Fibroblast of the conjunctiva (primary cell): ENCODE results near the gene KLHL36.
A peak's percentile ranks its signal among the peaks of the same experiment; 100 is the strongest.
"Not testable (repeated sequence)": the region's sequence is repeated elsewhere in the genome, so short reads cannot be mapped to it uniquely, and the experiment has no call there.

ENCODE experiments used
- DNase-seq: peaks from one replicate; pipeline ENCODE4 v3.0.0-alpha.2; 2010; ENCODE audit warnings: low read depth

KLHL36 gene

DNA sequence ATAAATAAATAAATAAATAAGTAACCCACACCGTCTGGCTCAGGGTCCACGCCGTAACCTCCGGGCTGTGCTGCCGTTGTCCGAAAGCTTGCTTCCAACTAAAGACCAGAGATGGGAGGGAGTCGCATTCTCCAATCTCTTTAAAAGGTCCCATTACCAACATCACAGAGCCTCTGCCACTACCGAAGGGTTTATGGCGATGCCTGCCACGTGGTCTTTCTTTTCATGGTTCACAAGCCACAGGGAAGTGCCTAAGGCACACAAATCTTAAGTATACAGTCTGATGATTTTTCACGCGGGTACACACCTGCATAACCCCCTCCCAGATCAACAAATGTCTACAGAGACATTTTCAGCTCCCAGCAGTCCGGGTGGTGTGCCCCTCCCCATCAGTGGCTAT, 31.8 kb upstream of the KLHL36 start:
- no peak for DNase-seq

DNA sequence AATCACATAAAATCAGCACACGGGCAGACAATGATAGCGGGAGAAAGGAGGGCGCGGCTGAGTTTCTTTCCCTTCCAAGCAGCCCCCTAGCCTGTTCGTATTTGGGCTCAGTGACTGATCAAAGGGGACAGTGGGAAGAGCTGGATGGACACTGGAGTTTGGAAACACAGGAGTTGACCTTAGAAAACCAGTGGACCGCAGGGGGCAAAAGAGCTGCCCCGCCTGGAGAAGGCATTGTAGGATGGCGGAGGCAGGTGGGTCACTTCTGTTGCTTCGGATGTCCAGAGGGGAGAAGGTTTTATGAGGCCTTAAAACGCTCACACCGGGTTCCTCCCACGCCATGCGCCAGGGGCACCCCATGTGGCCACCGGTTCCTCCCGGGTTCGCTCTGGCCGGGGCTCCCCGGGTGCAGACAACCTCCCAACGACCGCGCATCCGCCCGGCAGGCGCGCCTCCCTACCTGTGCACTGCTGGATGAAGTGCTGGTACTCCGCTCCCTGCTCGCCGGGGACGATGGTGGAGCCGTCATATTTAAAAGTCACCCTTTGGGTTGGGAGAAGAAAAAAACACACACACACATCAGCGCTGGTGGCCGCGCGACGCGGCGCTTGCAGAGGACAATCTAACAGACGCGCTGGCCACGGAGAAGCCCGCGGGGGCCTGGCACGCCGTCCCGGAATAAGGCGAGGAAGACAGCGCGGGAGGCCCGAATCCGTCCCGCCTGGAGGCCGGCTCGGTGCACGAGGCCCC, 31.1 kb upstream of the KLHL36 start:
- no peak for DNase-seq

DNA sequence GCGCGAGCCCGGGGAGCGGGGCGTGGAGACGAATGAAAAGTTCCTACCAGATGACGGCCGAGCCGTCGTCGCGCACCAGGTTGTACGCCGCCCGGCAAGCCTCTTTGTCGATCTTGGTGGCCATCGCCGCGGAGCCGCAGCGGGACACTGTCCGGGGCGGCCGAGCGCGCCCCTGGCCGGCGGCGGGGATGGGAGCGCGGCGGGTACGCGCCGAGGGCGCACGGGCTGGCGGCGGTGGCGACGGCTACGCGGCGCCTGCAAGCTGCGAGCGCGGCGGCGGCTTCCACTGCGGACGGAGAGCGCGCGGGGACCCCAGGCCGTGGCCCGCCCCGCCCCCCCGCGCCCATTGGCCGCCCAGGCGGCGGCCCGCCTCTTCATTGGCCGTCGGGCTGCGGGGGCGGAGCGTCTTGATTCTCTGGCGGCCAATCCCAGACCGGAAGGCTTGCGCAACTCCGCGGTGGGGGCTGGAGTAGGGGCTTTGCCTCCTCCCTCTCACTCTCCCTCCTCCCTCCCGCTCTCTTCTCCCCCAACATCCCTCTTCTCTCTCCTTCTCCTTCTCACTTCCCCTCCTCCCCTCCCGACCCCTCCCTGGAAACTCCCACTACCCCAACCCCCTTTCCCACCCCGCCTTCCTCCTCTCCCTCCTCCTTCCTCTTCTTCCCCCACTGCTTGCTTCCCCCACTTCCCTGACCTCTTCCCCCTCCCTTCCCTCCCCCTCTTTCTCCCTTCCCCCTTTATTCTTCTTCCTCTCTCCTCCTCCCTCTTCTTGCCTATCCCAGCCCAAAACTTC, 30.3 kb upstream of the KLHL36 start, which contains the start of gene COTL1:
Gene COTL1, minus strand, starts transcription at position 288 of the 790 bp plus-strand sequence. Its CDS starts 164 bp downstream, at position 124.
- peak; percentile 97 for DNase-seq

DNA sequence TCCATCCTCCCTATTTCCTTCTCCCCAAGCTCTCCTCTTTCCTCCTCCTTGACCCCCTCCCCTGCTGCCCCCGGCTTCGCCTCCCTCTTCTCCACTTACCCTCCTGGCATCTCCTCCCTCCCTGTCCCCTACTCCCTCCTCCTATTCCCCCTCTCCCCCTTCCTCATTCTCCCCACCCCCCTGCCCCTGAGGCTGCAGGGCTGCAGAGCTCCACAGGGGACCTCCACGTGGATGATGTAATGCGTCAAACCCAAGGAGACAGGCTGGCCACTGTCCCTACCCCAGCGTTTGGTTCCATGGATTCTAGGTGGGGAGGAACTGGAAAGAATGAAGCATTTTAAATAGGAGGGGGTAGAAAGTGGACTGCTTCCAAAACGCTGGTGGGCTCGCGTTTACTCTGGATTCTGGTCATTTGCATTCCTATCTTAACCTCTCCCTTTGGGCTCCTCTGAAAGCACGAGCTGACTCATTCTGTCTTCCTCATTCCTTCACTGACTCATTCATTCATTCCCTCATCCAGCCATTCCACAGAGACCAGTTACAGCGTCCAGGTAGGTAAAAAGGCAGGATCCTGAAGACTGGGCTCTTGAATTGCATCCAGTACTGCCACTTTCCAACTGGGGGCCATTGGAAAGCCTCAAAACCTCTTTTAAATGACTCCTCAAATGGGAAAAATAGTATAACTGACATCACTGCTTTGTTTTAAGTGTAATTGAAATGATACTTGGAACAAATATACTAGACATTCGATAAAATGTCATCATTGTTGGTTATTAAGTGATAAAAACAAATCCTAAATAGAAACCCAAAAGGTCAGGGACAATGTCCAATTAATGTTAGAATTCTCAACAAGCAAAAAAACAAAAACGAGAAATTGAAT, 29.5 kb upstream of the KLHL36 start:
- peak; percentile 90 for DNase-seq

DNA sequence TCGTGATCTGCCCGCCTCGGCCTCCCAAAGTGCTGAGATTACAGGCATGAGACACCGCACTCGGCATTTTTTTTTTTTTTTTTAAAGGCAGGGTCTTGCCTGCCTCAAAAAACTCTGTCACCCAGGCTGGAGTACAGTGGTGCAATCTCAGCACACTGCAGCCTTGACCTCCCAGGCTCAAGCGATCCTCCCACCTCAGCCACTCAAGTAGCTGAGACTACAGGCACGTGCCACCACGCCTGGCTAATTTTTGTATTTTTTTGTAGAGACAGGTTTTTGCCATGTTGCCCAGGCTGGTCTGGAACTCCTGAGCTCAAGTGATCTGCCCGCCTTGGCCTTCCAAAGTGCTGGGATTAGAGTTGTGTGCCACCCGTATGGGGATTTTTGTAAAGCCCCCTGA, 27.4 kb upstream of the KLHL36 start:
- DNase-seq = not testable (repeated sequence)

DNA sequence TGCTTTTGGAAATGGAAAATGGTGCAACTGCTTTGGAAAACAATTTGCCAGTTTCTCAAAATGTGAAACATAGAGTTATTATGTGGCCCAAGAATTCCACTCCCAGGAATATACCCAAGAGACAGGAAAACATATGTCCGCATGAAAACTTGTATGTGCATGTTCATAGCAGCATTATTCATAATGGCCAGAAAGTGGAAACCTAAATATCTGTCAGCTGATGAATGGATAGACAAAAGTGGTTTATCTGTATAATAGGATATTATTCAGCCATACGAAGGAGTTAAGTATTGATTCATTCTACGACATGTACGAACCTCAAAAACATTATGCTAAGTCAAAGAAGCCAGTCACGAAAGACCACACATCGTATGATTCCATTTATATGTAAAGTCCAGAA, 22.8 kb upstream of the KLHL36 start:
- DNase-seq = no peak

DNA sequence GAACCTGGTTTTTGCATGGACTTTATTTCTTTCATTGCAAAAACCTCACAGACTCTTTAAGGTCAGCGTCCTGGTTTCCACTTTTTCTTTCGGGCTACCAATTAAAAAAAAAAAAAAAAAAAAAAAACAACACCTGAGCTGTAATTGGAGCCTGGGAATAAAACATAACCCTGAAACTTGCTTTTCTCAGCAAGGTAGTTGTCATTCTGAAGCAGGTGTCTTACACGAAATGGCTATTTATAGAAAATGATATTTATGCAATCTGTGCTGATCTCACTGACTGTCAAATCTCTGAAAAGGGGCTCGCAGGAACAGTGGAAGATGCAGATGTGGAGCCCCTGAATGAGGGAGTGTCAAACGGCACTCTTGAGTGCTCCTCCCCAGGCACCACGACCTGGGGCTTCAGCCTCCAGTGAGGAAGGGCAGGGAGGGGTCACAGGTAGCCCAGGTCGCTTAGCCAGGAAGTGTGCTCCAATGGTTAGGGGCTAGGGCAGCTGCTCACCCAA, 20.0 kb upstream of the KLHL36 start:
- DNase-seq = no peak

DNA sequence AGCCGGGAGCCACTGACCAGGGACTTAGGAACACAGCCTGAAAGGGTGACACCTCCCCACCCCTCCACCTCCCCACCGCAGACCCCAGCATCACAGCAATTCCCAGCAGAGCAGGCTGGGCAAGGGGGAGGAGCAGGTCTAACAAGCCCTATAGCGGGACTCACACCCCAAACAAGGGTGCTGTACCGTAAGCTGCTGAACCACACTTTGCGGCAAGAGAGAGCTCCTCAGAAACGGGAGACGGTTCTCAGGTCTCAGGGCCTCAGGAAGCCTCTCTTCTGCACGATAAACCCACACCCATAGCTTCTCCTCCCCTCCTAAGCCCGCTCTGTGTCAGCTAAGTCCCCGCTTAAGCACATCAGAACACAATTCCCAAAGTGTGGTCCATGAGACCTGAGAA, 18.7 kb upstream of the KLHL36 start:
- DNase-seq = no peak

DNA sequence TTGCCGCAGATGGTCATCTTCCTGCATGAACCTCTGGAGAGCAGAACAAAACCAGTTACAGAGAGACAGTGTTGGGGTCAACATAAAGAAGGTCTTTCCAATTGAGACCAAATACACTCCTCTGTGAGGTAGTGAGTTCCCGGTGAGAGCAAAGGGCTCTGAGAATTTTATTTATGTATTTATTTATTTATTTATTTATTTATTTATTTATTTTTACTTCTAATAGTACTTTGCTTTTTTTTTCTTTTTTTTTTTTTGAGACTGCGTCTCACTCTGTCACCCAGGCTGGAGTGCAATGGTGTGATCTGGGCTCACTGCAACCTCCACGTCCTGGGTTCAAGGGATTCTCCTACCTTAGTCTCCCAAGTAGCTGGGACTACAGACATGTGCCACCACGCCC, 18.3 kb upstream of the KLHL36 start:
- DNase-seq = no peak

DNA sequence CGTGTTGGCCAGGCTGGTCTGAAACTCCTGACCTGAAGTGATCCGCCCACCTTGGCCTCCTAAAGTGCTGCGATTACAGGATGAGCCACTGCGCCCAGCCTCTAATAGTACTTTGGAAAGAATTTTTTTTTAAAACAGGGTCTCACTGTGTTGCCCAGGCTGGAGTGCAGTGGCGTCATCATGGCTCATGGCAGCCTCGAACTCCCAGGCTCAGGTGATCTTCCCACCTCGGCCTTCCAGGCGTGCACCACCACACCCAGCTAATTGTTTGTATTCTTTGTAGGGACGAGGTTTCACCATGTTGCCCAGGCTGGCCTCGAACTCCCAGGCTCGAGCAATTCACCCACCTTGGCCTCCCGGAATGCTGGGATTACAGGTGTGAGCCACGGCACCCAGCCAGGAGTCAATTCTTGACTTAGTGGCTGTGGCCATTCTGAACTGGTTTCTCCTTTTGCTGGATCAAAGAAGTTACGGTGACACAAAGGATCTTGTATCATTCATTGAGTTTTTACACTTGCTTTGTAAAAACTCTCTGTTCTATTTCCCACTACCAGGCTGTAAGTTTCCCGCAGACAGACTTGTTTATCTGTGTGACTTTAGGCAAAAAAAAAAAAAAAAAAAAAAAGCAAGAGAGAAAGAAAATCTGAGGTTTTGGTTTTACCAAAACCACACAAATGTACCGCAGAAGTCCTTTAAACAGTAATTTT, 17.7 kb upstream of the KLHL36 start:
- DNase-seq = no peak

DNA sequence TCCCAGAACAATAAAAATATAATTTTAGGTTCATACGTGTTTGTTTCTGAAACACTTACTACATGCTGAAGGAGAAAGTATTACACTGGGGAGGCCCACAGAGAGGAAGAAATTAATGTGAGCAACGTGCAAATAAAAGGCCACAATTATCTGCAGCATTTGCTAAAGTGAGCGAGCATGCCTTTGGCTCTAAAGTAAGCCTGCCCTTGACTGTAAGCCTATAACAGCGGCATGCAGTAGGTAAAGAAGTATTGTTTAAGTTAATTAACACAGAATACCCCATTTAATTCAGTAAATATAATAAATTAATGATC, 17.2 kb upstream of the KLHL36 start:
- DNase-seq = no peak

DNA sequence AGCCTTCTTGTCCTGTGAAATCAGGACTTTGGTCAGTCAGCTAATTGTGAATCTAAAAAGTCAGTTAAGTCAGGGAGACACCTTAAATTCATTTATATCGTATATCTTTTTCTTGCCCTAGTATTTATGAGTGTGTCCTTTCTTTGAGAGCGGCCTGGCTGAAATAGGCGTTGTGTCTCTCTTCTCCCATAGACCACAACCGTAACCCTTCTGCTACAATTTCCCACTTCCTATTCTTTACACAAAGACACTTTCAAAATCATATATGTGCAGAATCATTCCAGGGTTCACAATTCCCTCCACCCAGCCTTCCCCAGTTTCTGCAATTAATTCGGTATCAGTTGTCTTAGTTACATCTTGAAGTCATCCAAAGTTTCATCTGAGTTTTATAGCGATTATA, 16.4 kb upstream of the KLHL36 start:
- DNase-seq = no peak

DNA sequence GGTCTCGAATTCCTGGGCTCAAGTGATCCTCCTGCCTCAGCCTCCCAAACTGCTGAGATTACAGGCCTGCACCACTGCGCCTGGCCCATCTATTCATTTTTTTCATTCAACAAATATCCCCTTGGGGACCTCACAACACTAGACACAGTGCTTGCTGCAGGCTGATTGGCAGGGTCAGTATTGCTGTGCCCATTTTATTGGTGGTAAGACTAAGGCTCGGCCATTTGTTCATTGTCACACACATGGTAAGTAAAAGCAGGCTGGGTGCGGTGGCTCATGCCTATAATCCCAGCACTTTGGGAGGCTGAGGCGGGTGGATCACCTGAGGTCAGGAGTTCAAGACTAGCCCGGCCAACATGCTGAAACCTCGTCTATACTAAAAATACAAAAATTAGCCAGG, 15.4 kb upstream of the KLHL36 start:
- DNase-seq = not testable (repeated sequence)

DNA sequence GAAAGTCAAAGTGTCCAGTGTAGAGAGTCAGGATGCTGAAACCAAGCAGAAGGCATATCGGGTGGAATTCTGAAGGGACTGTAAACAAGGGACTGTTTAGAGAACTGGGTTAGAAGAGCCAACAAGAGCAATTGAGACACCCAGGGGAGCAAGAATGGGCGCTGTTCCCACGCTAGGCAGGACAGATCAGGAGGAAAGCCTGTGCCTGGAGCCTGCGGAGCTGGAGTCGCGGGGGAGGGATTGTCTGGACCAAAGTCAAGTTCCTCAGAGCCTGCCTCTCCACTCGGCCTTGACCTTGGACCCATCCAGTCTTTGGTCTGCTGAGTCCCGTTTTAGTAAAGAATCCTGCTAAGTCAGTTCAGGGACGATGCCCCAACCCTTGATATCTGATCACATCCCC, 14.7 kb upstream of the KLHL36 start:
- DNase-seq = peak; percentile 46

DNA sequence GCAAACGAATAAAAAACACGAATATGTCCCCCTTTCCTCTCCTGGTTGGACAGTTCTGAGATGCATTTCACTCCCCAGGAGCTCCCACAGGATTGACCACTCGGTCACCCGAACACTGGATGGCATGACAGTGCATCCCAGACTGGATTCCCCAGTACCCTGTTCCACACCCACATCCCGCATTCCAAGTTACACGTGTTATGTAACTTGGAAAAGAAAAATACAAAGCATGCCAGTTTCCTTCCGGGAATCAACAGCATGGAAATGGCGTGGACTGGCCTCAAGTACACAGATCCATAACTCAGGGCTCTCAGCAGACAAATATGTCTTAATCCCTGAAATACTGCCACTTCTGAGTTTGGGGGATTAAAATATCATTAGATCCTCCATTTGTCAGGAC, 12.6 kb upstream of the KLHL36 start:
- DNase-seq = no peak

DNA sequence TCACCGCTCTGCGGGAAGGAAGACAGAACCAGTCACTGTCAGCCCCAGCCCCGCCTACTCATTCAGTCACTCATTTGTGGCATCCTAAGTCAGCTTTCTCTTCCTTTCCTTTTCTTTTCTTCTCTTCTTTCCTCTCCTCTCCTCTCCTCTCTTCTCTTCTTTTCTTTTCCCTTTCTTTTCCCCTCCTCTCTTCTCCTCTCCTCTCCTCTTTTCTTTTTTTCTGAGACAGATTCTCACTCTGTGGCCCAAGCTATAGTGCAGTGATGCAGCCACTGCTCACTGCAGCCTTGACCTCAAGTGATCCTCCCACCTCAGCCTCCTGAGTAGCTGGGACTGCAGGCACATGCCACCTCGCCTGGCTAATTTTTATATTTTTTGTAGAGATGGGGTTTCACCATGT, 10.6 kb upstream of the KLHL36 start:
- no peak for DNase-seq

DNA sequence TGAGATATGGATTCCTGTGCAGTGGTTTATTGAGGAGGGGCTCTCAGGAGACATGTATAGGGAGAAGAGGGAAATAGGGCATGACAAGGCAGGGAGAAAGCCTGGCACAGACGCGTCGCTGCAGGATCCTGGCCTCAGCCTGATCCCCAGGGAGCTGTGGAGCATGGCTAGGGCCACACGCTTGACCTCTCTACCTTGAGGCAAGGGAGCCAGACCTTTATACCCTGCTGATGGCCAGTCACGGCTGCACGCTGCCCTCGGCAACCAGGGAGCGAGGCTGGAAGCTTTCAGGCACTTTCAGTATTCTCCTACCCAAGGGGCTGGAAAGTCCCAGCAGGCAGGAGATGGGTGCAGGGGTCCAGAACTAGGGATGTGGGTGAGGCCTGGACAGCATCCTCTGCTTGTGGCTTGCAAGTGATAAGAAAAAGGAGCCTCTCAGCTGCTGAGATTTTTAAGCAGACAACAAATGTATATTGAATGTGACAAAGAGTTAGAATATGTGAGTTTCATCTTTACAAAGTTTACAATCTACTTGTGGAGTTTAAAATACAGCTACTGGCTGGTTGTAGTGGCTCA, 10.0 kb upstream of the KLHL36 start:
- DNase-seq = no peak

DNA sequence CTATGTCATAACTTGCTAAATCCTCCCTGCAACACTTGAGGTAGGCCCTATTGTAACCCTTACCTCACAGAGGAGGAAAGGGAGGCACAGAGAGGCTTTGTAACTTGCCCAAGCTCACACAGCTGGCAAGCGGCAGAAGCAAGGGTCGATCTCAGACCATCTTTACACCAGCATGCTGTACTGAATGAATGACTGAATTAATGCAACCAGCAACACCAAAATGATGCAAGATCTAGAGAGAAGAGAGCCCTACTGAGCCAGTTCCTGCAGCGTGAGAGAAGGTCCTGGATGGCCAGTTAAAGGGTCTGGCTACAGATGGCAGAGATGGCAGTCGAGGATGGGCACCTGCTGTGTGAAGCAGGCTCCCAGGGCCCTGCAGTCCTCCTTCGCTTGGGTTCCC, 8.2 kb upstream of the KLHL36 start:
- DNase-seq = no peak

DNA sequence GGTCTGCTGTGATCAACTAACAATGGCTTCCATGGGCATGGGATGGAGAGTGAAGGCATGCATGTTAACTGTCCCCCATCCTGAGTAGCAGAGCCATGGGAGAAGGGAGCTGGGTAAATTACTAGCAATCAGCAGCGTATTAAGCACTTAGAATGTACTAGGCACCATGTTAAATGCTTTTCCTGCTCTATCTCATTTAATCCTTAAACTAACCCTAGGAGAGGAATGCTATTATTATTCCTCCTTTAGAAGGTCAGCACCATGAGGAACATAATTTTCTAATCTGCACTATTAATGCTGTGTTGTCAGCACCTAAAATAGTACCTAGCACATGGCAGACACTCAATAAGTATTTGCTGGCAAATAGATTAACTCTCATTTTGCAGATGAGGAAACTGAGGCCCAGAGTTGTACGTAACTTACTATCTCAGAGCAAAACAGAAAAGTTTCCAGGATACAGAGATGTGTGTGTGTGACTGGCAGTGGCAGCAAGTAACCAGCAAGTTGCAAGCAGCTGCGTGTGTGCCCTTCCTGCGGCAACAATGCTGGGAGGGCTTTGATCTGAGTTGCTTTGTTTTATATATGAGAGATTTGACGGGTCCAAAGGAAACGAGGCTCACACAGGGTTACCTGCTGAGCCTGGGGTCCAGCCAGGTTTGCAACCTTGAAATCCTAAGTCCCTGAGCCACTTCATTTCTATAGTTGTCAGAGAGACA, 6.5 kb upstream of the KLHL36 start:
- DNase-seq = no peak

DNA sequence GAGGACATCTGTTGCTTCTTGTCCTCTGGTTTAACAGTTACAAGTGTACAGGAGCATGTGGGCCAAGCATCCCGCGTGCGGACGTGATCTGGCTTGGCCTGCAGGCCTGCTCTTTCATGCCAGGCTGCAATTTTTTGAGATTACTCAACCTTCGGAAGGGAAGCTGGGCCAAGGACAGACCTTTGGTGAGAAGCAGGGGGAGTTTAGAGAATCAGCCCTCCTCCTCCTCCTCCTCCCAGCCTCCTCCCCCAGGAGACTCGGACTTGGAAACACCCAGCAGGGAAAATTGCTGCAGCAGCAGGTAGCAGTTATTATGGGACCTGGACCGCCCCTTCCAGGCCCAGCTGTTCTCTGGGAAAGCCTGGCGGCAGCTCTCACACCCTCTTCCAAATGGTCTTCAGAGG, 5.1 kb upstream of the KLHL36 start:
- DNase-seq = peak; percentile 81

DNA sequence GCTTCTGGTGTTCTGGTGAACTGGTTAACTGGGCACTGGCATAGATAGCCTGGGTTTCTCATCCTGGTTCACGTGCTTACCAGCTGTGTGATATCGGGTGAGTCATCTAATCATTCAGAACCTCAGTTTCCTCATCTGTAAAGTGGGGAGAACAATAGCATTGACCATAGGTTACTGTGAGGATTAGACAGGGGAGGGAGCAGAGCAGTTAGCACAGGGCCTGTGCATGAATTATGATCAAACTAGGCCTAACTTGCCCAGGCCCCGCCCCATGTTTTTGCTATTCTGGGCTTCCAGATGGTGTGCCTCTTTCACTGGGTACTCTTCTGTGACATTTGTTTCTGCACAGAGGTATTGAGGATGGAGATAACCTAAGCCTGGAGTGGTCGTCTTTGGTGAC, 4.6 kb upstream of the KLHL36 start:
- DNase-seq = no peak
